GM06990 (cell line): ENCODE measurements around the gene DDX46.
A peak's percentile ranks its signal among the peaks of the same experiment; 100 is the strongest.
"Not testable (repeated sequence)": the region's sequence is repeated elsewhere in the genome, so short reads cannot be mapped to it uniquely, and the experiment has no call there.

Source experiments
- DNase-seq: peaks from one replicate; pipeline ENCODE4 v3.0.0-alpha.2; 2011; ENCODE audit not compliant: insufficient read length; ENCODE audit errors: extremely low read depth
- H3K27me3 ChIP-seq: replicated peaks from 2 replicates; pipeline ENCODE4 v1.6.0; 2011; ENCODE audit warnings: low read length; ENCODE audit not compliant: control insufficient read depth, insufficient read depth
- H3K36me3 ChIP-seq: 2 replicates; pipeline ENCODE4 v1.5.1; 2011; ENCODE audit warnings: low read length; ENCODE audit not compliant: control insufficient read depth, insufficient read depth
- H3K4me3 ChIP-seq: replicated peaks from 2 replicates; pipeline ENCODE4 v1.5.1; 2011; ENCODE audit warnings: low read depth, mild to moderate bottlenecking, control low read depth, low read length
- TF ChIP-seq, protein P1 (sequence below): IDR thresholded peaks from 2 replicates; pipeline ENCODE4 v1.5.1; 2011; ENCODE audit warnings: low read length, control low read depth, mild to moderate bottlenecking, inconsistent platforms; ENCODE audit not compliant: insufficient read depth, poor library complexity, severe bottlenecking

DDX46 gene

DNA sequence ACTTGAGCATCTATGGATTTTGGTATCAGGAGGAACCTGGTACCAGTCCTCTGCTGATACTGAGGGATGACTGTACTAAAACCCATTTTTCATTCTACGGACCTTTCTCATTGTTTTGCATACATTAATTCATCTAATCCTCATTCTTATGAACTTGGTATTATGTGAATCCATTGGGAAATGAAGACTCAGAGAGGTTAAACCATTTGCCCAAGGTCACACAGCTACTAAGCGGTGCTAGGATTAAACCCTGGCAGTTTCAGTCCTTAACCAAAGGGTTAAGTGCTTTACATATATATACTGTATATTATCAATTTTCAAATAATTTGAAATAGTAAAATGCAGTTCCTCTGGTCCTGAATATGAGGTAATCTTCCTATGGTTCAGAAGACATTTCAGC is 16.4 kb upstream of the DDX46 start:
- TF ChIP-seq, protein P1, sequence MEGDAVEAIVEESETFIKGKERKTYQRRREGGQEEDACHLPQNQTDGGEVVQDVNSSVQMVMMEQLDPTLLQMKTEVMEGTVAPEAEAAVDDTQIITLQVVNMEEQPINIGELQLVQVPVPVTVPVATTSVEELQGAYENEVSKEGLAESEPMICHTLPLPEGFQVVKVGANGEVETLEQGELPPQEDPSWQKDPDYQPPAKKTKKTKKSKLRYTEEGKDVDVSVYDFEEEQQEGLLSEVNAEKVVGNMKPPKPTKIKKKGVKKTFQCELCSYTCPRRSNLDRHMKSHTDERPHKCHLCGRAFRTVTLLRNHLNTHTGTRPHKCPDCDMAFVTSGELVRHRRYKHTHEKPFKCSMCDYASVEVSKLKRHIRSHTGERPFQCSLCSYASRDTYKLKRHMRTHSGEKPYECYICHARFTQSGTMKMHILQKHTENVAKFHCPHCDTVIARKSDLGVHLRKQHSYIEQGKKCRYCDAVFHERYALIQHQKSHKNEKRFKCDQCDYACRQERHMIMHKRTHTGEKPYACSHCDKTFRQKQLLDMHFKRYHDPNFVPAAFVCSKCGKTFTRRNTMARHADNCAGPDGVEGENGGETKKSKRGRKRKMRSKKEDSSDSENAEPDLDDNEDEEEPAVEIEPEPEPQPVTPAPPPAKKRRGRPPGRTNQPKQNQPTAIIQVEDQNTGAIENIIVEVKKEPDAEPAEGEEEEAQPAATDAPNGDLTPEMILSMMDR = no peak
- H3K27me3 ChIP-seq = no peaks in the 10 kb centered on the region
- H3K4me3 ChIP-seq = no peak overlapping the region

DNA sequence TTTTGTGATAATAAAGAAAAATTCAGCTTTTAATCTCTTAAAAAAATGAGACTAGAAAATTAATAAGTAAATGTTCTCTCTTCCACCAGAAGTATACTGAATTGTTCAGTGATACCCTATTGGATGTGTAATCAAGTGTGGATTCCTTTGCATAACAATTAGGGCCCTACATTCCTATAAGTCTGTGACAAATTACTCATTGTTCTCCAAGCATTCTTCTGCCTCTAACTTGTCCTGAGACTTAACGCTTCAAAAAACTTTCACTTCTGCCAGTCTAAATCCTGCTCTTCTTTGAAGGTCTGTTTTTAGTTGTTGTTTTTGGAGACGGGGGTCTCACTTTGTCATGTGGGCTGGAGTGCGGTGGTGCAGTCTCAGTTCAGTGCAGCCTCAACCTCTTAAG is 9.2 kb upstream of the DDX46 start:
- TF ChIP-seq, protein P1 = no peak
- Histone ChIP-seq H3K4me3 (no peak overlapping the region), H3K36me3 (no peaks in the 10 kb centered on the region; the same call in 1 of the 2 replicates), H3K27me3 (no peaks in the 10 kb centered on the region)
- no peak for DNase-seq

More for the DNA sequence above, 16.4 kb upstream of the DDX46 start:
- H3K36me3 ChIP-seq = peaks cover 1% of the 10 kb centered on the region
- DNase-seq = no peak

DNA sequence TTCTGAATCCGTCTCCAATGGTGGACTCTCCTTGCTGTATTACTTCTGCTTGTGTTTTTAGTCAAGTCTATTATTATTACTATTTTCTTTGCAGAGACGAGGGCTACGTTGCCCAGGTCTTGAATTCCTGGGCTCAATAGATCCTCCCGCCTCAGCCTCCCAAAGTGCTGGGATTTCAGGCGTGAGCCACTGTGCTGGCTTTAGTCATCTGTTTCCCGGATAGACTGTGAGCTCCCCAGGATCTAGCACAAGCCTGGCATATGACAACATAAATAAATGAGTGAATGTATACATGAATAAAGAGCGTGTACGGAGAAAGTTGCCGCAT is 439 bp upstream of the DDX46 start:
- TF ChIP-seq, protein P1 = no peak
- DNase-seq = no peak
- Histone ChIP-seq H3K27me3 (no peaks in the 10 kb centered on the region), H3K4me3 (peak overlapping the region; percentile 85), H3K36me3 (no peaks in the 10 kb centered on the region)

DNA sequence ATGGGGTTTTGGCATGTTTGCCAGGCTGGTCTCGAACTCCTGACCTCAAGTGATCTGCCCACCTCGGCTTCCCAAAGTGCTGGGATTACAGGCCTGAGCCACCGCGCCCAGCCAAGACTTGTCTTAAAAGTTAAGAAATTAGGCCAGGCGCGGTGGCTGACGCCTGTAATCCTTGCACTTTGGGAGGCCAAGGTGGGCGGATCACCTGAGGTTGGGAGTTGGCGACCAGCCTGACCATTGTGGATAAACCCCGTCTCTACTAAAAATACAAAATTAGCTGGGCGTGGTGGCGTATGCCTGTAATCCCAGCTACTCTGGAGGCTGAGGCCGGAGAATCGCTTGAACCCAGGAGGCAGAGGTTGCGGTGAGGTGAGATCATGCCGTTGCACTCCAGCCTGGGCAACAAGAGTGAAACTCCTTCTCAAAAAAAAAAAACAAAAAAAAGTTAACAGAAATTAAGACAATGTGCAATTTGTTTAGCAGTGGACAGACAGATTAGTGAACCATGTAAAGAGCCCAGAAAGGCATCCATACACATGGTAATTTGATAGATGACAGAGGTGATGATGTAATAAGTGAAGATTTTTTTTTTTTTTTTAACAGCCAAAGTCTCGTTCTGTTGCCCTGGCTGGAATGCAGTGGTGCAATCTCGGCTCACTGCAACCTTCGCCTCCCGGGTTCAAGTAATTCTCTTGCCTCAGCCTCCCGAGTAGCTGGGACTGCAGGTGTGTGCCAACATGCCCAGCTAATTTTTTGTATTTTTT is 9.1 kb downstream of the DDX46 start:
- DNase-seq, H3K4me3 ChIP-seq, H3K27me3 ChIP-seq, H3K36me3 ChIP-seq: not testable (repeated sequence)

DNA sequence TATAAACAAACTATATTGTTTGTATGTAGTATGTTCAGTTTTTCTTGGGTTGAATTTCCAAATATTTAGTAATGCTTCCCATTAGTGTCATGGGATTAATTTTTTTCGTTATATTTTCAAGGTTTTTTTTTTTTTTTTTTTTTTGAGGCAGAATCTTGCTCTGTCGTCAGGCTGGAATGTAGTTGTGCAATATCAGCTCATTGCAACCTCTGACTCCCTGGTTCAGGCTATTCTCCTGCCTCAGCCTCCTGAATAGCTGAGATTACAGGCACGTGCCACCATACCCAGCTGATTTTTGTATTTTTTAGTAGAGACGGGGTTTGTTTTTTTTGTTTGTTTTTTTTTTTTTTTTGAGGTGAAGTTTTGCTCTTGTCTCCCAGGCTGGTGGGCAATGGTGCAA is 10.6 kb downstream of the DDX46 start:
- TF ChIP-seq, protein P1 = no peak
- DNase-seq = no peak
- Histone ChIP-seq H3K27me3 (no peaks in the 10 kb centered on the region), H3K36me3 (peaks cover 5% of the 10 kb centered on the region), H3K4me3 (no peak overlapping the region)

DNA sequence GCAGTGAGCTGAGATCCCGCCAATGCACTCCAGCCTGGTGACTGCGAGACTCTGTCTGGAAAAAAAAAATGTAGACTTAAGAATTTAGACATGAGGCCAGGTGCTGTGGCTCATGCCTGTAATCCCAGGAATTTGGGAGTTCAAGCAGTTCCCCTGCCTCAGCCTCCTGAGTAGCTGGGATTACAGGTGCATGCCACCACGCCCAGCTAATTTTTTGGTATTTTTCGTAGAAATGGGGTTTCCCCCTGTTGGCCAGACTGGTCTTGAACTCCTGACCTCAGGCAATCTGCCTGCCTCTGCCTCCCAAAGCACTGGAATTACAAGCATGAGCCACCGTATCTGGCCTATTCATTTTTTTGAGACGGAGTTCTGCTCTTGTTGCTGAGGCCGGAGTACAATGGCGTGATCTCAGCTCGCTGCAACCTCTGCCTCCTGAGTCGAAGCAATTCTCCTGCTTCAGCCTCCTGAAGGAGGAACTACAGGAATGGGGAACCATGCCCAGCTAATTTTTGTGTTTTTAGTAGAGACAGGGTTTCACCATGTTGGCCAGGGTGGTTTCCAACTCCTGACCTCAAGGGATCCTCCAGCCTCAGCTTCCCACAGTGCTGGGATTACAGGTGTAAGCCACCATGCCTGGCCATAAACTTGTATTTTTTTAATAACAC is 14.0 kb downstream of the DDX46 start:
- Histone ChIP-seq H3K27me3 (no peaks in the 10 kb centered on the region), H3K4me3 (no peak overlapping the region), H3K36me3 (peaks cover 1% of the 10 kb centered on the region)
- DNase-seq = no peak
- TF ChIP-seq, protein P1 = no peak
